GM10847 (cell line): Measurements from ENCODE around the gene KLF3.

Experiments
- POLR2A ChIP-seq: IDR thresholded peaks from 2 replicates; pipeline ENCODE4 v1.6.1; 2011; ENCODE audit not compliant: insufficient read length; ENCODE audit errors: extremely low read depth

KLF3 gene

GRCh38 chr4:38698176-38698575 is 34.2 kb downstream of the KLF3 start:
- no peak for TF ChIP-seq POLR2A

- TF ChIP-seq POLR2A = no peak
Measured at GRCh38 chr4:38699112-38699511, 35.1 kb downstream of the KLF3 start.

GRCh38 chr4:38703635-38704034 is 39.6 kb downstream of the KLF3 start:
- TF ChIP-seq POLR2A = no peak

- no peak for TF ChIP-seq POLR2A
Measured at GRCh38 chr4:38704622-38705154, 40.7 kb downstream of the KLF3 start.

GRCh38 chr4:38706301-38706700 is 42.3 kb downstream of the KLF3 start:
- TF ChIP-seq POLR2A = no peak

GRCh38 chr4:38710053-38710452 is 46.1 kb downstream of the KLF3 start:
- TF ChIP-seq POLR2A = no peak

- TF ChIP-seq POLR2A = no peak
Measured at GRCh38 chr4:38711066-38711465, 47.1 kb downstream of the KLF3 start.

- no peak for TF ChIP-seq POLR2A
Measured at GRCh38 chr4:38715050-38715449, 51.1 kb downstream of the KLF3 start.

GRCh38 chr4:38716256-38716655 is 52.3 kb downstream of the KLF3 start:
- no peak for TF ChIP-seq POLR2A

GRCh38 chr4:38717604-38718003 is 53.6 kb downstream of the KLF3 start:
- no peak for TF ChIP-seq POLR2A

- no peak for TF ChIP-seq POLR2A
Measured at GRCh38 chr4:38723114-38723513, 59.1 kb downstream of the KLF3 start.

- TF ChIP-seq POLR2A = no peak
Measured at GRCh38 chr4:38723726-38724474, 59.9 kb downstream of the KLF3 start.

GRCh38 chr4:38724475-38724808 is 60.4 kb downstream of the KLF3 start:
- TF ChIP-seq POLR2A = no peak

GRCh38 chr4:38728631-38729141 is 64.7 kb downstream of the KLF3 start:
- TF ChIP-seq POLR2A = no peak

GRCh38 chr4:38730493-38730829 is 66.5 kb downstream of the KLF3 start:
- TF ChIP-seq POLR2A = no peak

GRCh38 chr4:38730830-38731646 is 67.0 kb downstream of the KLF3 start:
- TF ChIP-seq POLR2A = no peak
